Stomach smooth muscle (tissue), 2 donors: Measurements from ENCODE around the gene KDM4B.

Source experiments
- H3K27ac ChIP-seq: one replicate; pipeline ENCODE4 v1.7.0; 2013; ENCODE audit warnings: mild to moderate bottlenecking, low read length, inconsistent platforms
- H3K27me3 ChIP-seq, 2 donors: one replicate each; pipeline ENCODE4 v1.7.0; 2013; ENCODE audit warnings: low read length in 2 of 2; ENCODE audit not compliant: insufficient read depth in 2 of 2, control insufficient read depth in 1 of 2
- H3K36me3 ChIP-seq, 2 donors: one replicate each; pipeline ENCODE4 v1.7.0; 2013; ENCODE audit warnings: low read length in 2 of 2; ENCODE audit not compliant: control insufficient read depth in 2 of 2, insufficient read depth in 2 of 2
- H3K4me1 ChIP-seq: one replicate; pipeline ENCODE4 v1.7.0; 2013; ENCODE audit warnings: low read length; ENCODE audit not compliant: control insufficient read depth, insufficient read depth
- H3K4me3 ChIP-seq, 2 donors: one replicate each; pipeline ENCODE4 v1.7.0; 2013; ENCODE audit warnings: low read length in 2 of 2
- H3K9ac ChIP-seq, 2 donors: one replicate each; pipeline ENCODE4 v1.7.0; 2013; ENCODE audit warnings: low read length in 2 of 2, mild to moderate bottlenecking in 1 of 2
- H3K9me3 ChIP-seq, 2 donors: one replicate each; pipeline ENCODE4 v1.7.0; 2013; ENCODE audit warnings: low read length in 2 of 2; ENCODE audit not compliant: control insufficient read depth in 2 of 2
- donor health status: healthy.
- donor health status: Pancreatic carcinoma.

Gene KDM4B

GRCh38 chr19:5080030-5080654 is 111.2 kb downstream of the KDM4B start:
- H3K4me3 ChIP-seq: no peak overlapping the region
- H3K36me3 ChIP-seq: peaks cover 35 to 43% of the 10 kb centered on the region in 2 donors
- H3K4me1 ChIP-seq: no peaks in the 10 kb centered on the region
- H3K27me3 ChIP-seq: no peaks in the 10 kb centered on the region
- H3K27ac ChIP-seq: no peak overlapping the region
- no peak overlapping the region for H3K9ac ChIP-seq
- H3K9me3 ChIP-seq: no peaks in the 10 kb centered on the region

GRCh38 chr19:5080809-5081208 is 111.9 kb downstream of the KDM4B start:
- Histone ChIP-seq H3K4me3 (no peak overlapping the region), H3K9ac (no peak overlapping the region), H3K36me3 (peaks cover 37 to 39% of the 10 kb centered on the region in 2 donors), H3K27me3 (no peaks in the 10 kb centered on the region), H3K9me3 (no peaks in the 10 kb centered on the region), H3K27ac (no peak overlapping the region), H3K4me1 (no peaks in the 10 kb centered on the region)

DNA sequence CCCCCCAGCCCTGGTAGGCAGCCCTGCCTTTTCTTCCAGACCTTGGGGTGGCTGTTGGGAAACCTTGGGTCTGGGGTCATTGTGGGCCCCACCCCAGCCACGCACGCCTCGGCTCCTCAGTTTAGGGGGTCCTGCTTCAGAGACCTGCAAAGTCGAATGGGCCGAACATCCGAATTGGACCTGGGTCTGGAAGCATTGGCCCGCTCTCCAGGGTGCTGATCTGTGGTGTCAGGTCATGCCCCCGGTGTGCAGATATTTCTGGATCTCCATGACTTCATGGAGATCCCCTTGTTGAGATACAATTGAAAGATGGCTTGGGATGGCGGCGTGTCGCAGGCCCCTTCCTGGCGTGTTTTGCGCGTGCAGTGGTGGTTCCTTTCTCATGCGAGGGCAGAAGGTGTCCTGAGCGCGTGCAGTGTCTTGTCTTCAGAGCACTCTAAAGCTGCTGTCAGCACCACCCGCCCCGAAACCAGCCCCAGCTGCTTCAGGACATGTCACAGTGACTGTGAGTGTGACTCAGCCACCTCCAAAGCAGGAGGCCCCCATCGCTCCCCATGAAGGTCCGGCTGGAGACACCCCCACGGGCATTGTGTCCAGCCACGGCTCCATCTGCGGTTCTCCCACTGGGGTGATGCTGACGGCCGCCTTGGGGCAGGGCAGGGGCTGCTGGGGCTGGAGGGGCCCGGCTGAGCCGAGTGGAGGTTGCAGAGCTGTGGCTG is 112.7 kb downstream of the KDM4B start:
- H3K36me3 ChIP-seq: peaks cover 38 to 39% of the 10 kb centered on the region in 2 donors

GRCh38 chr19:5083547-5083965 is 114.6 kb downstream of the KDM4B start:
- no peaks in the 10 kb centered on the region for H3K27me3 ChIP-seq
- no peak overlapping the region for H3K27ac ChIP-seq
- no peaks in the 10 kb centered on the region for H3K4me1 ChIP-seq
- H3K36me3 ChIP-seq: peaks cover 40% of the 10 kb centered on the region in 2 donors
- H3K9ac ChIP-seq: no peak overlapping the region
- no peak overlapping the region for H3K4me3 ChIP-seq
- H3K9me3 ChIP-seq: no peaks in the 10 kb centered on the region

More for the DNA sequence above, 112.7 kb downstream of the KDM4B start:
- H3K9me3 ChIP-seq: no peaks in the 10 kb centered on the region
- H3K9ac ChIP-seq: no peak overlapping the region
- no peak overlapping the region for H3K4me3 ChIP-seq
- H3K4me1 ChIP-seq: no peaks in the 10 kb centered on the region
- H3K27me3 ChIP-seq: no peaks in the 10 kb centered on the region
- no peak overlapping the region for H3K27ac ChIP-seq

DNA sequence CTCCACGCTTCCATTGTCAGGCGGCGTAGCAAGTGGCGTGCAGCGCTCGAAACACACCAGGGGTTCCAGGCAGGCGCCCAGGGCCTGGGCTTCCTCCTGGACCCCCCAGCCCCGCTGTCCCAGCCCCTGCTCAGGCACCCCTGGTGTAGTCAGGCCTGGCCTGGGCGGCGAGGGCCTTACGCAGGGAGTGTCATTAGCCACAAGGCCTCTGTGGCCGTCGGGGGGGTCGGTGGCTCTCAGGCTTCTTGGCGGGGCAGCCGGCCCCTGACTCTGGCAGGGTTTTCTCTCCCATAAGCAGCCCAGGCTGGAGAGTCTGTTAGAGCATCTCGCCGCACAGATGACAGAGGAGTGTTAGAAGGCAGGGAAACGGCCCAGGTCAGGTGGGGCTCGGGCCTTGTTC is 116.7 kb downstream of the KDM4B start:
- no peak overlapping the region for H3K9ac ChIP-seq
- H3K36me3 ChIP-seq: peaks cover 29 to 31% of the 10 kb centered on the region in 2 donors
- H3K9me3 ChIP-seq: no peaks in the 10 kb centered on the region
- H3K27ac ChIP-seq: no peak overlapping the region
- no peak overlapping the region for H3K4me3 ChIP-seq
- H3K4me1 ChIP-seq: peaks cover under 1% of the 10 kb centered on the region
- no peaks in the 10 kb centered on the region for H3K27me3 ChIP-seq

GRCh38 chr19:5086230-5086629 is 117.3 kb downstream of the KDM4B start:
- H3K9ac ChIP-seq: no peak overlapping the region
- no peaks in the 10 kb centered on the region for H3K9me3 ChIP-seq
- peaks cover 8% of the 10 kb centered on the region for H3K4me1 ChIP-seq
- H3K4me3 ChIP-seq: no peak overlapping the region
- no peaks in the 10 kb centered on the region for H3K27me3 ChIP-seq
- peaks cover 23 to 26% of the 10 kb centered on the region in 2 donors for H3K36me3 ChIP-seq
- no peak overlapping the region for H3K27ac ChIP-seq

GRCh38 chr19:5086725-5087439 is 118.0 kb downstream of the KDM4B start:
- Histone ChIP-seq H3K27me3 (no peaks in the 10 kb centered on the region), H3K36me3 (peaks cover 21 to 23% of the 10 kb centered on the region in 2 donors)

DNA sequence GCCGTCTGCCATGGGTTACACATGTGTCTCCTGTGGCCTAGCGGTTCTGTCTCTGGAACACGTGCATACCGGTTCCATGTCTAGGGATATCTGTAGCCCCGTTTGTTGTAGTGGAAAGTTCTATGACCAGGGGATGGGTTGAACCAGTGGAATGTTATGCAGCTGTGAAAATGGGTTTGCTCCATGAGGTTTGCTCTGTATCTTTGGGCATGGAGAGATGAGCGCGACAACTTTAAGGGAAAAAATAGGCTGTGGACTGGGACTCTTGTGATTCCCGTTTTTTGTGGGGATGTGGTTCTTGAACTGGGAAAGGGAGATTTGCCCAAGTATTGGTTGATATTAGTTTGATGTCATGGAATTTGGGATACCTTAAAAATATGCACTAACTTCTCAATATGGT is 120.4 kb downstream of the KDM4B start:
- H3K4me3 ChIP-seq: no peak overlapping the region
- no peaks in the 10 kb centered on the region for H3K9me3 ChIP-seq
- peaks cover 19% of the 10 kb centered on the region for H3K4me1 ChIP-seq
- peaks cover 10 to 15% of the 10 kb centered on the region in 2 donors for H3K36me3 ChIP-seq
- no peak overlapping the region for H3K9ac ChIP-seq
- H3K27ac ChIP-seq: no peak overlapping the region
- H3K27me3 ChIP-seq: no peaks in the 10 kb centered on the region

More at GRCh38 chr19:5086725-5087439, 118.0 kb downstream of the KDM4B start:
- H3K4me3 ChIP-seq: no peak overlapping the region
- H3K9ac ChIP-seq: no peak overlapping the region
- peaks cover 14% of the 10 kb centered on the region for H3K4me1 ChIP-seq
- no peaks in the 10 kb centered on the region for H3K9me3 ChIP-seq
- H3K27ac ChIP-seq: no peak overlapping the region

- Histone ChIP-seq H3K27ac (peak overlapping the region; percentile 55), H3K9me3 (no peaks in the 10 kb centered on the region), H3K4me1 (peaks cover 19% of the 10 kb centered on the region), H3K9ac (no peak overlapping the region), H3K27me3 (no peaks in the 10 kb centered on the region), H3K36me3 (peaks cover 10 to 12% of the 10 kb centered on the region in 2 donors), H3K4me3 (no peak overlapping the region)
These were observed 121.6 kb downstream of the KDM4B start for GRCh38 chr19:5090465-5091017.

DNA sequence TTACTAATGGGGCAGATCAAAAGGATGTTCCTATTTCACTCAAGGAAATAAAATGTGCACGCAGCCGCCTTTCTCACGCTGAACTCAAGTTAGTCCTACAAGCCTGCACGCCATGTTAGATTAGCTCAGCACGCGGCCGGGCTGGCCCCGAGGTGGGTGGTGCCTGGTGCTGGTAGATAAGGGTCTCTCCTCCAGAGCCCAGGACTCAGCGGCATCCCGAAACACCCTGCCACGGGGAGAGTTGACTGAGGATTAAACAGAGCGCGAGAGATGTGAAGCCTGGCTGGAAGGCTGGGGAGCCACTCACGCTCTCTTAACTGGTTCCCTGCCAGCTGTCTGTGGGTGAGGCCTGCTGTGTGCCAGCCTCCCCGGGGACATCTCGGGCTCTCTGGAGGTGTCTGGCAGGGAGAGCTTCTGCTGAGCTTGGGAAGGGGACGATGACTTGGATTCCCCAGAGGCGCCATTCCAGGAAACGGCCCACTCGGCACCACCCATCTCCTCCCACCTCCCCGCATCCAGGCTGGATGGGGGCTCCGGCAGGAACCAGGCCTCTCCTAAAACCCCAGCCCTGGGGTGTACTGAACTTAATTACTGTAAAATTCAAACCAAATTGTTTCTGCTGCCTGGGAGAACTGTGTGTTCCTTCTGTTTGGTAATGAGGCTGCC is 122.2 kb downstream of the KDM4B start:
- Histone ChIP-seq H3K9me3 (no peaks in the 10 kb centered on the region), H3K4me1 (peaks cover 19% of the 10 kb centered on the region), H3K27ac (peak overlapping the region; percentile 55), H3K36me3 (peaks cover 10 to 12% of the 10 kb centered on the region in 2 donors), H3K27me3 (no peaks in the 10 kb centered on the region), H3K9ac (no peak overlapping the region), H3K4me3 (peak overlapping the region in 1 of 2 donors; percentile 35)
